B cell (primary cell): ENCODE results near the gene SLC25A21.

ENCODE experiments used
- EZH2 ChIP-seq: IDR thresholded peaks from 2 replicates; pipeline ENCODE4 v1.6.1; 2012; ENCODE audit warnings: borderline replicate concordance, low read depth, mild to moderate bottlenecking, moderate library complexity, low read length; ENCODE audit not compliant: insufficient read depth, poor library complexity, severe bottlenecking
- TF ChIP-seq, protein P1 (sequence below): fragments of 200-600 bp; IDR thresholded peaks from one replicate; pipeline ENCODE4 v1.8.0; 2022; ENCODE audit warnings: antibody characterized with exemption, mild to moderate bottlenecking

- TF ChIP-seq, protein P1, sequence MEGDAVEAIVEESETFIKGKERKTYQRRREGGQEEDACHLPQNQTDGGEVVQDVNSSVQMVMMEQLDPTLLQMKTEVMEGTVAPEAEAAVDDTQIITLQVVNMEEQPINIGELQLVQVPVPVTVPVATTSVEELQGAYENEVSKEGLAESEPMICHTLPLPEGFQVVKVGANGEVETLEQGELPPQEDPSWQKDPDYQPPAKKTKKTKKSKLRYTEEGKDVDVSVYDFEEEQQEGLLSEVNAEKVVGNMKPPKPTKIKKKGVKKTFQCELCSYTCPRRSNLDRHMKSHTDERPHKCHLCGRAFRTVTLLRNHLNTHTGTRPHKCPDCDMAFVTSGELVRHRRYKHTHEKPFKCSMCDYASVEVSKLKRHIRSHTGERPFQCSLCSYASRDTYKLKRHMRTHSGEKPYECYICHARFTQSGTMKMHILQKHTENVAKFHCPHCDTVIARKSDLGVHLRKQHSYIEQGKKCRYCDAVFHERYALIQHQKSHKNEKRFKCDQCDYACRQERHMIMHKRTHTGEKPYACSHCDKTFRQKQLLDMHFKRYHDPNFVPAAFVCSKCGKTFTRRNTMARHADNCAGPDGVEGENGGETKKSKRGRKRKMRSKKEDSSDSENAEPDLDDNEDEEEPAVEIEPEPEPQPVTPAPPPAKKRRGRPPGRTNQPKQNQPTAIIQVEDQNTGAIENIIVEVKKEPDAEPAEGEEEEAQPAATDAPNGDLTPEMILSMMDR = no peak
- TF ChIP-seq EZH2 = no peak
Observed at GRCh38 chr14:36718216-36718615, 454.2 kb downstream of the SLC25A21 start.
